IgD-negative memory B cell (primary cell): ENCODE measurements around the gene TMEM203. TPM values are rescaled to one million over a fixed set of nuclear protein-coding genes. Genes with fewer than 3 reads are reported as not detected.
A peak's percentile ranks its signal among the peaks of the same experiment; 100 is the strongest.

Experiments
- H3K27ac Mint-ChIP-seq, 3 donors: one replicate each; pipeline ENCODE4 v1.8.0; 2020 to 2022; ENCODE audit warnings: mild to moderate bottlenecking in 3 of 3, mixed read lengths in 3 of 3, moderate library complexity in 1 of 3
- H3K27me3 Mint-ChIP-seq: one replicate; pipeline ENCODE4 v1.8.0; 2021; ENCODE audit warnings: mixed read lengths
- H3K36me3 Mint-ChIP-seq: one replicate; pipeline ENCODE4 v1.8.0; 2020; ENCODE audit warnings: mild to moderate bottlenecking, mixed read lengths
- H3K4me1 Mint-ChIP-seq, 3 donors: one replicate each; pipeline ENCODE4 v1.8.0; 2020 to 2022; ENCODE audit warnings: mixed read lengths in 3 of 3, mild to moderate bottlenecking in 1 of 3
- H3K4me3 Mint-ChIP-seq, 4 donors: one replicate each; pipeline ENCODE4 v1.8.0; 2020 to 2022; ENCODE audit warnings: mild to moderate bottlenecking in 4 of 4, mixed read lengths in 4 of 4, moderate library complexity in 3 of 4
- H3K9me3 Mint-ChIP-seq, 3 donors: one replicate each; pipeline ENCODE4 v1.8.0; 2020 to 2021; ENCODE audit warnings: mixed read lengths in 3 of 3, mild to moderate bottlenecking in 1 of 3
- polyA plus RNA-seq: library from polyadenylated mRNA; unstranded; fragments of 300-500 nt; fragmentation: Illumina TruSeq; gene quantifications from one replicate; pipeline ENCODE4 v1.2.3, GENCODE V29; 2021

TMEM203 gene
- polyA plus RNA-seq, 1 donor from 2014 or later: 106 TPM

- Mint-ChIP-seq H3K27me3 (peaks cover 32% of the 10 kb centered on the region), H3K36me3 (no peaks in the 10 kb centered on the region), H3K27ac (no peak overlapping the region), H3K4me3 (peak overlapping the region in 1 of 4 donors; percentile 72), H3K4me1 (peaks cover 0 to 2% (median 0%) of the 10 kb centered on the region in 3 donors), H3K9me3 (no peaks in the 10 kb centered on the region)
Measured at GRCh38 chr9:137167747-137168572, 37.5 kb downstream of the TMEM203 start.

- Mint-ChIP-seq H3K27ac (no peak overlapping the region), H3K4me3 (peak overlapping the region in 1 of 4 donors; percentile 72), H3K27me3 (peaks cover 32% of the 10 kb centered on the region), H3K36me3 (no peaks in the 10 kb centered on the region), H3K4me1 (peaks cover 0 to 2% (median 0%) of the 10 kb centered on the region in 3 donors), H3K9me3 (no peaks in the 10 kb centered on the region)
Measured at GRCh38 chr9:137167277-137167746, 38.1 kb downstream of the TMEM203 start.

GRCh38 chr9:137166380-137167229 lies 38.8 kb downstream of the TMEM203 start:
- Mint-ChIP-seq H3K27ac (peak overlapping the region in 1 of 3 donors; percentile 81), H3K4me3 (peak overlapping the region in 2 of 4 donors; percentile 32 to 47), H3K4me1 (peaks cover 0 to 2% (median 1%) of the 10 kb centered on the region in 3 donors), H3K9me3 (no peaks in the 10 kb centered on the region), H3K27me3 (peaks cover 32% of the 10 kb centered on the region), H3K36me3 (no peaks in the 10 kb centered on the region)

- Mint-ChIP-seq H3K36me3 (no peaks in the 10 kb centered on the region), H3K4me1 (peaks cover 0 to 2% (median 1%) of the 10 kb centered on the region in 3 donors), H3K27me3 (peaks cover 28% of the 10 kb centered on the region), H3K4me3 (no peak overlapping the region), H3K27ac (no peak overlapping the region), H3K9me3 (no peaks in the 10 kb centered on the region)
Measured at GRCh38 chr9:137165250-137165836, 40.1 kb downstream of the TMEM203 start.

GRCh38 chr9:137164370-137165249 lies 40.8 kb downstream of the TMEM203 start:
- peaks cover 0 to 2% (median 1%) of the 10 kb centered on the region in 3 donors for H3K4me1 Mint-ChIP-seq
- H3K9me3 Mint-ChIP-seq: no peaks in the 10 kb centered on the region
- peak overlapping the region in 1 of 3 donors; percentile 64 for H3K27ac Mint-ChIP-seq
- H3K4me3 Mint-ChIP-seq: peak overlapping the region in 1 of 4 donors; percentile 47
- no peaks in the 10 kb centered on the region for H3K36me3 Mint-ChIP-seq
- peaks cover 28% of the 10 kb centered on the region for H3K27me3 Mint-ChIP-seq

DNA sequence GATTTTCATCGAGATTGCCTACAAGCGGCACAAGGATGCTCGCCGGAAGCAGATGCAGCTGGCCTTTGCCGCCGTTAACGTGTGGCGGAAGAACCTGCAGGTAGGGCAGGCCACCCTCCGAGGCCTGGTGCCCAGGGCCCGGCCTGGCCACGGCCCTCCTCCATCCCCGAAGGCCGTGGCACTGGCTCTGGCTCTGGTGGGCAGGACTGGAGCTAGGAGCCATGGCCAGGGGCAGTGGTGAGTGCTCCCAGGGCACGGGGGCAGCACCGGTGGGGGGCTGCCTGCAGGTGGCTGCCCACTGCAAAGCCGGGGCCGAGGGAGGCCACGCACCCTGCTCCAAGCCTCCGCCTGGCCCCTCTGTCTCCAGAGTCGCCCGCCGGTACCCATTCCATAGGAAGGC lies 41.6 kb downstream of the TMEM203 start:
- peaks cover 35% of the 10 kb centered on the region for H3K27me3 Mint-ChIP-seq
- H3K4me3 Mint-ChIP-seq: no peak overlapping the region
- H3K9me3 Mint-ChIP-seq: no peaks in the 10 kb centered on the region
- no peaks in the 10 kb centered on the region for H3K36me3 Mint-ChIP-seq
- peaks cover 0 to 6% (median 6%) of the 10 kb centered on the region in 3 donors for H3K4me1 Mint-ChIP-seq
- H3K27ac Mint-ChIP-seq: peak overlapping the region in 1 of 3 donors; percentile 64

GRCh38 chr9:137163365-137163715 lies 42.1 kb downstream of the TMEM203 start:
- no peaks in the 10 kb centered on the region for H3K36me3 Mint-ChIP-seq
- H3K4me1 Mint-ChIP-seq: peaks cover 0 to 7% (median 6%) of the 10 kb centered on the region in 3 donors
- H3K27ac Mint-ChIP-seq: peak overlapping the region in 2 of 3 donors; percentile 46 to 64
- no peak overlapping the region for H3K4me3 Mint-ChIP-seq
- H3K9me3 Mint-ChIP-seq: no peaks in the 10 kb centered on the region
- peaks cover 38% of the 10 kb centered on the region for H3K27me3 Mint-ChIP-seq

DNA sequence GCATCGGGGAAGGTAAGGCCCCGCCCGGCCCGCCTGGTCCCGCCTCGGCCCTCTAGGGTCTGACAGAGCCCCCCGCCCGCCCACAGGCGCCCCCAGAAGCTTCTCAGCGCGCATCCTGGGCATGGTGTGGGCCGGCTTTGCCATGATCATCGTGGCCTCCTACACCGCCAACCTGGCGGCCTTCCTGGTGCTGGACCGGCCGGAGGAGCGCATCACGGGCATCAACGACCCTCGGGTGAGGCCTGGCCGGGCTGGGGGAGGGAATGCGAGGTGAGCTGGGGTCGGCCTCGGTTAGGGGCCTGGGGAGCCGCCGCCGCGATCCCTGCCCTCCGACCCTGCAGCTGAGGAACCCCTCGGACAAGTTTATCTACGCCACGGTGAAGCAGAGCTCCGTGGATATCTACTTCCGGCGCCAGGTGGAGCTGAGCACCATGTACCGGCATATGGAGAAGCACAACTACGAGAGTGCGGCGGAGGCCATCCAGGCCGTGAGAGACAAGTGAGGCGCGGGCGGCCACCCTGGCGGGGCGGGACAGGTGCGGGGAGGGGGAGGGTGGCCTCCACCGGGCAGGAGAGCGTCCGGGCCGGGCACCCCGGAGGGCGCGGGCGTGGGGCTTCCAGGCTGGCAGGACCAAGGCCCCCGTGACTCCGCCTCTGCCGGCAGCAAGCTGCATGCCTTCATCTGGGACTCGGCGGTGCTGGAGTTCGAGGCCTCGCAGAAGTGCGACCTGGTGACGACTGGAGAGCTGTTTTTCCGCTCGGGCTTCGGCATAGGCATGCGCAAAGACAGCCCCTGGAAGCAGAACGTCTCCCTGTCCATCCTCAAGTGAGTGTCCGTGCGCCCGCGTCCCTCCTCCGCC lies 42.7 kb downstream of the TMEM203 start:
- H3K36me3 Mint-ChIP-seq: peaks cover 2% of the 10 kb centered on the region
- H3K27me3 Mint-ChIP-seq: peaks cover 43% of the 10 kb centered on the region
- peak overlapping the region in 1 of 4 donors; percentile 27 for H3K4me3 Mint-ChIP-seq

GRCh38 chr9:137161558-137162486 lies 43.6 kb downstream of the TMEM203 start:
- Mint-ChIP-seq H3K9me3 (no peaks in the 10 kb centered on the region), H3K27ac (no peak overlapping the region), H3K4me1 (peaks cover 0 to 15% (median 10%) of the 10 kb centered on the region in 3 donors), H3K27me3 (peaks cover 46% of the 10 kb centered on the region), H3K4me3 (no peak overlapping the region), H3K36me3 (peaks cover 2% of the 10 kb centered on the region)

More for the DNA sequence above, 42.7 kb downstream of the TMEM203 start:
- peak overlapping the region in 1 of 3 donors; percentile 73 for H3K27ac Mint-ChIP-seq
- H3K4me1 Mint-ChIP-seq: peaks cover 0 to 12% (median 10%) of the 10 kb centered on the region in 3 donors
- no peaks in the 10 kb centered on the region for H3K9me3 Mint-ChIP-seq

DNA sequence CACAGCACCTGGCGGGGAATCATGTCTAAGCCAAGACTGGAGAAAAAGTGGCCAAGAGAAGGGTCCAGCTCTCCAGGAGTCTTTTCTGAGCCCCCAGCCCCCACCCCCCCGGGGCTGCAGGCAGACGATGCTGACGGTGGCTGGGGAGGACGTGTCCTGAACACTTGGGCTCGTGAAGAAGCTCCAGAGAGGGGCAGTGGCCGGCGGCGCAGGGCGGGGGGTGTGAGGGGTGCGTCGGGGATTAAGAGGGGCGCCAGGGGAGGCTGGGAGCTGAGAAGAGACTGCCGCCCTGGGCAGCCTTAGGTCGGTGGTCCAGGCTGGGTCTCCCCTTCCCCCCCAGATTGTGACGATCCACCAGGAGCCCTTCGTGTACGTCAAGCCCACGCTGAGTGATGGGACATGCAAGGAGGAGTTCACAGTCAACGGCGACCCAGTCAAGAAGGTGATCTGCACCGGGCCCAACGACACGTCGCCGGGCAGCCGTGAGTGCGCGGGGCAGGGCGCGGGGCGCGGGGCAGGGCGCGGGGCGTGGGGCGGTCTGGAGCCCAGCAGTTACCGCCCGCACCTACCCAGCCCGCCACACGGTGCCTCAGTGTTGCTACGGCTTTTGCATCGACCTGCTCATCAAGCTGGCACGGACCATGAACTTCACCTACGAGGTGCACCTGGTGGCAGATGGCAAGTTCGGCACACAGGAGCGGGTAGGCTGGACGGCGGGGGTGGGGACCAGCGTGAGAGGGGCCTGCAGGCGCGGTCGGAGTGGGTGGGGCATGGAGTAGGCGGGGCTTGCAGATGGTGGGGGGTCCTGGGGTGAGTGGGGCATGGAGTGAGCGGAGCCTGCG lies 44.5 kb downstream of the TMEM203 start:
- Mint-ChIP-seq H3K4me3 (peak overlapping the region in 2 of 4 donors; percentile 23 to 65), H3K27ac (peak overlapping the region in 1 of 3 donors; percentile 51), H3K4me1 (peaks cover 0 to 15% (median 10%) of the 10 kb centered on the region in 3 donors), H3K36me3 (peaks cover 2% of the 10 kb centered on the region), H3K27me3 (peaks cover 46% of the 10 kb centered on the region), H3K9me3 (no peaks in the 10 kb centered on the region)

DNA sequence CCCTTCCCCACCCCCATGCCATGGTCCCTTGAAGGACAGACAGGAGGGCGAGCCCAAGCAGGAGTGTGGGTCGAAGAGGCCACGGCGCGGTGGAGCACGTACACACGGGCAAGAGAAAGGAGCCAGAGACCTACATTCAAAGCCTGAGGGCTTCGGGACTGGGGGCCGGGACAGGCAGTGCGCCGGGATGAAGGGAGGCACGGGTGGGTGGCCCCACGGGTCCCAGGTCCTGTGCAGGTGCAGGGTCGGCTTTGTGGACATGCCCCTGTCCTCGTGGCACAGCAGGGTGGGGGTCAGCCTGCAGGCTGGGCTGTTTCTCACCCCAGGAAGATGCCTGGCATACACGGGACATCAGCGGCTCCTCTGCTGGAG lies 45.4 kb downstream of the TMEM203 start:
- H3K9me3 Mint-ChIP-seq: no peaks in the 10 kb centered on the region
- H3K4me1 Mint-ChIP-seq: peaks cover 0 to 15% (median 8%) of the 10 kb centered on the region in 3 donors
- peaks cover 2% of the 10 kb centered on the region for H3K36me3 Mint-ChIP-seq
- H3K4me3 Mint-ChIP-seq: peak overlapping the region in 1 of 4 donors; percentile 40
- peak overlapping the region in 1 of 3 donors; percentile 51 for H3K27ac Mint-ChIP-seq
- peaks cover 44% of the 10 kb centered on the region for H3K27me3 Mint-ChIP-seq
